NCI-H82 treated with DMSO at 0.1 percent for 48 hours (cell line): ENCODE measurements around the gene CRISPLD2.

ENCODE experiments used
- DNase-seq: peaks from one replicate; lab custom pipeline; 2025; ENCODE audit not compliant: unreplicated experiment; lab: John Stamatoyannopoulos, UW

The CRISPLD2 gene

DNA sequence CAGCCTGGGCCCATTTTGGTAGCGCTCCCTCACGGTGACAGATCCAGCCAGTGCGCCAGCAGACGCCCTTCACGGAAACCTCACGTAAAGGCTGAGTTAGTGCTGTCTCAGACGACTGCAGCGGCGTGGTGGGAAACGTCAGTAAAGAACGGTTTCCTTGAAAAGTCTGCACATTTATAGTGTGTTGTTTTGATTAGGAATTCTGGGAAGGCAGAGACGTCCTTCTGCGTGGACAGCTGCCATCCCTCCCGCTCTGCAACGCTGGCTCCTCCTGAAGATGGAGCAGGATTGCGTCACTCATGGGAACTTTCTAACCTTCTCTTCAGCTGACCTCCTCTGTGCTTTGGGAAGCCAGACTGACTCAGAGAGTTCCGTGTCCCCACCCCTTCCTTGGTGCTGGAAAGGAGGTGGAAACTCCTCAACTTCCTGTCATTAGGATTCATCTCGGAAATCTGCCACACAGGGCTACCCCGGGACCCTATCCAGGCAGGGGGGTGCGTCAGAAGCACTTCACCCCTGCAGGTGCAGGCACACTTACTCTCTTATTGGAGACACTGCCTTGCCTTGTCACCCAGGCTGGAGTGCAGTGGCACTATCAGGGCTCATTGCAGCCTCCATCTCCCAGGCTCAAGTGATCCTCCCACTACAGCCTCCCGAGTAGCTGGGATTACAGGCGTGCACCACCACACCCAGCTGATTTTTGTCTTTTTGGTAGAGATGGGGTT, 24.3 kb upstream of the CRISPLD2 start:
- no peak for DNase-seq

DNA sequence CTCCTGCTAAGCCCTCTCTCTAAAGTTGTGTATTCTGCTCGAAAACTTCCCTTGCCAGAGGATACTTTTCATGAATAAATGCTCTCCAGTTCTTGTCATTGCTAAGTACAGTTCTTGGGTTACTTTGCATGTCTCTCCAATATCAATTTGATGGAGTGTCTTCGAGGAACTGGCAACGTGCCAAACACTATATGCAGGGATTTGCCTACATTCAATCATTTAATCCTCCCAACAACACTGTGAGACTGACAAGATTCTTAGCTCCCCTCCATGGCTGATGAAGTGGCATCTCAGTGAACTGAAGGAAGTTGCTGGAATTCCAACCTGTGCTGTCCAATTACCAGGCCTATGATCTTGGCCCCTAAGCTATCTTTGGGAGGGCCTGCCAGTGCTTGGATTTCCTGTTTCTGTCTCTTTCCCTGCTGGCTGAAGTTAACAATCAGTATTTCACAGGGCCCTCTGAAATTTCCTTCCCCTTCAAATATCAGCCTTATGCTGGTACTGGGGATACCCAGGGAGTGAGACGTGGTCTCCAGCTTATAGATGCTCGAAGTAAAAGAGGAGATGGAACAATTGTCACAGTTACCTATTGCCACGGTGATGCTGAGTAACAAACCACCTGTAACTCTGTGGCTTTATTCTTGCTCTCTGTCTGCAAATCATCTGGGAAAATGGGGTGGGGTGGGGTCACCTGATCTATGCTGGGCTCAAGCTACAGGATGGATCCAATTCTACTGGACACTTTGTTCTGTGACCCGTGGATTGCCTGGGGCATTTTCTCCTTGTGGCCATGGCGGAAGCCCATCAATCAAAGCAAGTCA, 19.4 kb upstream of the CRISPLD2 start:
- no peak for DNase-seq

DNA sequence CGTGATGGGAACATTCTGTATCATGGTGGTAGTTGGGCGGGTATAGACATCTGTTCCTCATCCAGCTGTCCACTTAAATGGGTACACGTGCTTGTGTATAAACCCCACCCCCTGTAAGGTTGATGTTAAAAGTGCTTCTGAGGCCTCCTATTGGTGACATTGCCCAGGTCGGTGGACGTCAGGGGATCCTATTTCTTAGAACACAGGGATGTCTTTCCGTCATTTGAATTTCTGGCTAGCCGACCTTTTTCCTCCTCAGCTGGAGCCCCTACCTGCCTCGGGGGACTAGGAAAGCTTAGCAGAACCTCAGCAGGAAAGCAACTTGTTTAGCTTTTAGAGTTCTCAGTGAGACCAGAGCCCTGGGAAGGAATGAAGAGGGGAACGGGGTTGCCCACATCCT, 16.6 kb upstream of the CRISPLD2 start:
- no peak for DNase-seq

GRCh38 chr16:84804326-84804725, 15.5 kb upstream of the CRISPLD2 start:
- DNase-seq, result no peak

GRCh38 chr16:84806256-84806889, 13.4 kb upstream of the CRISPLD2 start:
- no peak for DNase-seq

- DNase-seq, result no peak
These were observed 12.9 kb upstream of the CRISPLD2 start for GRCh38 chr16:84806890-84807258.

DNA sequence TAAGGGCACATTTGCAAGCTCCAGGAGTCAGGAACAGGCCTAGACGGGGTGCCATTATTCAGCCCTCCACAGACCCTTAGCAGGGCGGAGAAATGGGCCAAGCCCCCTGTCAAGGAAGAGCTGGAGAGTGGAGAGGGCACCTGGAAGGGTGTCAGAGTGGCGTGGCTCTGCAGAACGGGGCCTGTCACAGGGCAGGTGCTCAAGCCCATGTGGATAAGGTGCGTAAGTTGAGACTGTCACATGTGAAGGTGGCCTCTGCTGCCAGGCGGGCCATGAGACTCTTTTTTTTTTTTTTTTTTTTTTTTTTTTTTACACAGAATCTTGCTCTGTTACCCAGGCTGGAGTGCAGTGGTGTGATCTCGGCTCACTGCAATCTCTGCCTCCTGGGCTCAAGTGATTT, 12.0 kb upstream of the CRISPLD2 start:
- no peak for DNase-seq

DNA sequence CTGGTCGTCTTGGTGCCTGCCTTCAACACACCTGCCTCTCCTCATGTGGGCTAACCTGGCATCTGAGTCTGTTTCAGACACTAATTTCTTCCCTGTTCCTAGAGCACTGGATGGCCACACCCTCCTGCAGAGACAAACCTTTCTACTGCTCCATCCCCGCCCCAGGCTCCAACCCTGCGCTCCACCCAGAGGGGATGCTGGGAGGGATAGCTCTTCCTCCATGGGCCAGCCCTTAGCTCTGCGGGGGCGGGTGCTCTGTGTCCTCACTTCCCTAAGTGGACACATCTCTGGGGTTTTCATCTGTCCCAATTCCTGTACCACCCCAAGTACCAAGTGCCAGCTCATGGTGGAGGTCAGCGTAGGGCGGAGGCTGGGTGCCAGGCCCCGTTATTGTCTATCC, 11.0 kb upstream of the CRISPLD2 start:
- no peak for DNase-seq

DNA sequence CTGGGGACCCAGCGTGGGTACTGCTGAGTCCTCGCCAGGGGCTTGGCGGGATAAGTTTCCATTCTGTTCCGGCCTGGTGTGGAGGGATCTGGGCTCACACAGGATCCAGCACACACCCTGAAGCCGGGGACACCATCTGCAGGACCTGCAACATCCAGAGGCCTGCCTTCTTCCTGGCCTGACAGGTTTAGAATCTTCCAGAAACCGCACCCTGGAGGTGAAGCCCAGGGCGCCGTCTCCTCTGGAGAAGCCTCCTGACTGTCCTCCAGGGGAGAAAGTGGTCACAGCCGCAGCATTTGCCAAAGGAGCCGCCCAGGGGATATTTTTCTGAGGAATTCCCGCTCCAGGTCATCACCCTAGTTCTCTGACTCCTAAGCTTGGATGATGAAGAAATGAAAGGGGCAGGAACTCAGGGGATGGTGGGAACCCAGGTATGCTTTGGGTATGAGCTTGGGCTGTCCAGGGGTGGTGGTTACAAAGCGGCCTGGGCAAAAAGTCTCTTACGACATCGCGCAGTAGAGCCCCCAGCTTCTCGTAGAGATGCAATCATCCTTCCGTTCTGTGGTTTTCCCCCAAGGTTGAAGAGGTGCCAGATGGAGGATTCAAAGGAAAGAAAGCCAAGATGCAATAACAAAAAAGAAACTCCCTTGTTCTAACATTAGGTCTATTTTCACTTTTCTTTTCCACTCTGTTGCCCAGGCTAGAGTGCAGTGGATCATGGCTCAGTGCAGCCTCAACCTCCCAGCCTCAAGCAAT, 9.1 kb upstream of the CRISPLD2 start:
- no peak for DNase-seq

GRCh38 chr16:84811529-84811928, 8.3 kb upstream of the CRISPLD2 start:
- DNase-seq, result no peak

- DNase-seq, result no peak
These were observed 6.4 kb upstream of the CRISPLD2 start for GRCh38 chr16:84813141-84813934.

DNA sequence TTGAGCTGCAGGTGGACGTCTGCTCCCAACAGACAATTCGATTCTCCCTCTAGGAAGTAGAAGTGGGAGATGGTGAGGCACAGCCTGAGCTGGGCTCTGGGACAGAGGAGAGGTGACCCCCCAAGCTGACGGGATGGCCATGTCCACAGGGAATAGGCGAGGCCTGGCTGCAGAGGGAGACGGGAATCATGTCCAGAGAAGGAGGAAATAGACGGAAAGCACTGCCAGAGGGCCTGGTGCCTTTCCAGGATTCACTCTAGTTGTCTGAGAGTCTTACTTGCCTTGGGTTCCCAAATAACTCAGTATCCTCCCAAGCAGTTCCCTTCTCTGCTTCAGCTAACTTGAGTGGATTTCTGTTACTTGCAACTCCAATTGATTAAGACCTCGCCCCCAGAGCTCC, 4.3 kb upstream of the CRISPLD2 start:
- no peak for DNase-seq

DNA sequence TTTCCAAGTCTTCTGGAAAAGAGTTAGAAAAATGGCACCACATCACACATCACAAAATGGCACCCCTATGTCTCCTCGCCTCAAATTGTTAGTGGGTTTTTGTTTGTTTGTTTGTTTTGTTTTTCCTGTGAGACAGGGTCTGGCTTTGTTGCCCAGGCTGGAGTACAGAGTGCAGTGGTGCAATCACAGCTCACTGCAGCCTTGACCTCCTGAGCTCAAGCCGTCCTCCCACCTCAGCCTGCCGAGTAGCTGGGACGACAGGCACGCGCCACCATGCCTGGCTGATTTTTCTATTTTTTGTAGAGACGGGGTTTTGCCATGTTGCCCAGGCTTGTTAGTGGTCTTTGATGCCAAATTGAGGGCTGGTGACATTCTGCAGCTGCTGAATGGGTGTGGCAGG, 3.8 kb upstream of the CRISPLD2 start:
- DNase-seq, result no peak

DNA sequence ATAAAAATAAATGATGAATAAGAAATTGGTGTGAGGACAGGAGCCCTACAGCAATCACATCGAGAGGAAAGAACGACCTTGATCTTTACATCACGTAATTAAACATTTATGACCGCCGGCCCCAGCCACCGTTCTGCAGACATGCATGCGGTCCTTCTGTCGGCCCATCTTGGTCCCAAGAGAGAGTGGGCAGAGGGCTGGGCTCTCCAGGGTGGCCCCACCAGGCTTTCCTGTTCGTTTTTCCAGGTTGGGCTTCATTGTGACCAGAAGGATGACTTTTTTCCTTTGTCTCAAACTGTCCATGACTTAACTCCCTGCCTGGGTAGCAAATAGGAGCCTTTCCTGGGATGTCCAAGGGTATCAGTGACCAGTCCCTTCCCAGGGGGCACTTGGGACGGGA, 3.3 kb upstream of the CRISPLD2 start:
- no peak for DNase-seq

DNA sequence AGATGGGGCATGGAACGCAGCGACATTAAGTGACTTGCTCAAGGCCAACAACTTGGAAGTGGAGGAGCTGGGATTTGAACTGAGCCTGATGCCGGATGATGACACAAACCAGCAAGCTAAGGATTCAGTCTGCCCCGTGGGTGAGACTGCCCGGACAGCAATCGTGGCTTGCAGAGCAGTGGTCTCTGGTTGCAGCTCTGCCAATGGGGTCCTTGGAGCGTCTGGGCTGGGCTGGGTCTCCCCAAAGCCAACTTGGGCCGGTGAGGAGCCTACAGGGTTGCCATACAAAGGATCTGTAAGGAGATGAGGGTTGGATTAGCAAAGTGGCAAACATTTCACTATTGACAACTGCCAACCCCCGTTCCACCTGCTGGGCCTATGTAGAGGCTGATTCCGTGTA, 2.6 kb upstream of the CRISPLD2 start:
- no peak for DNase-seq

GRCh38 chr16:84817613-84818012, 2.2 kb upstream of the CRISPLD2 start:
- no peak for DNase-seq

DNA sequence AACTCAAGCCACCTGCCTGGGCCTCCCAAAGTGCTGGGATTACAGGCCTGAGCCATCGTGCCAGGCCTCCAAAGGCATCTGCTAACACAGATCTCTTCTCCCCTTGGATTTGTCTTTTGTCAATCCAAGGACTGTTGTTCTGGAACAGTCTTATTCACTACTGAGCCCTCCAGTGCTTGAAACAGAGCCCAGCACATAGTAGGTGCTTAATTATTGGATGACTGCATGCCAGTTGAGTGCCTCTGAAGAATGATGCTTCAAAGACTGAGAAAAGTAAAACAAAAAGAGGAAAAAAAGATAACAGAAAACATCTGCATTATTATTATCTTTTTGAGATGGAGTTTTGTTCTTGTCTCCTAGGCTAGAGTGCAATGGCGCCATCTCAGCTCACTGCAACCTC, 1.7 kb upstream of the CRISPLD2 start:
- no peak for DNase-seq

DNA sequence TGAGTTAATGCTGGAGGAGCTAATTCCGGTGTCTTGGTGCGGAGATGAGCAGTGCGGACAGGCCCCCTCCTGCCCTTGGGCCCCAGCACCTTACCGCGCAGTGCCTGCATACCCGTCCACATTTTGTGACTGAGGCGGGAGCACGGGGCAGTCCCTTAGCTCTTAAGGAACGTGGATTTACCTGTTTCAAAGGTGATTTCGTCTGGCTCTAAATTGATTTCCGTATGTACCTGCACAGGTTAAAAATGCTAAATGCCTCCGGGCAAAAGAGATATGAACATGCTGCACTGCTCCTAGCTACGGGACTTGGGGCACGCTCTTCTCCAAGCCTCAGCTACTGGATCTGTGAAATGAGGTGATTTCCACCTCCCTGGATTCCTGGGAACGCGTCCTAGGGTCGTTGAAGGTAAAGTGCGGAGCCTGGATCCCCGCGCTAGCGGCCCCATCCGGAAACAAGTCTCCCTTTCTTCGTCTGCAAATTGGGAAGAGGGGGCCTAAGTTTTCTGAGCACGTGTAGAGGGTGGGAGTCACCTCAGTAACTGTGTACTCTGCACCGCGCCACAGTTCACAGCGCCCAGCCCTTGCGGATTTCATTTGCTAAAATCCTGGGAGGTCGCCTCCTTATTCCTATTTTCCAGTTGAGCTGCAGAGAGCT, 669 bp upstream of the CRISPLD2 start:
- no peak for DNase-seq

GRCh38 chr16:84820305-84820684, 510 bp downstream of the CRISPLD2 start:
- DNase-seq, result no peak

- no peak for DNase-seq
These were observed 986 bp downstream of the CRISPLD2 start for GRCh38 chr16:84820771-84821170.
